ENCODE measurements around the gene UNC5B. TPM values are rescaled to one million over a fixed set of nuclear protein-coding genes. Genes with fewer than 3 reads are reported as not detected.

UNC5B gene
- total RNA-seq, 1 experiment from 2014 or later: 80.5 TPM

- CTCF ChIA-PET: interaction anchor here (0.6 to 1.4 kb wide), 4 partner anchors 12 to 1898 kb away, joined by 3 to 4 read pairs (median 4); no protein-coding TSS in a partner anchor
- DNase-seq (ENCODE audit: unreplicated experiment): no peak
- intact Hi-C loops (cut with micrococcal nuclease): no loop called here
- POLR2A ChIA-PET: interaction anchor here (0.9 to 2.3 kb wide), 2 partner anchors 14 to 53 kb away, joined by 4 to 6 read pairs; no protein-coding TSS in a partner anchor
- no peaks in the 10 kb centered on the region for H3K27me3 Mint-ChIP-seq (ENCODE audit: insufficient read depth, unreplicated experiment)
- no TSS peak for BruUV-seq (replicated peaks)
- H3K27ac Mint-ChIP-seq (ENCODE audit: low read depth, unreplicated experiment): no peak overlapping the region
- H3K4me1 Mint-ChIP-seq (ENCODE audit: insufficient read depth, unreplicated experiment): no peaks in the 10 kb centered on the region
- H3K36me3 Mint-ChIP-seq (ENCODE audit: insufficient read depth, unreplicated experiment): no peaks in the 10 kb centered on the region
- H3K4me3 Mint-ChIP-seq (ENCODE audit: unreplicated experiment): no peak overlapping the region
- no peak for TF ChIP-seq CTCF (IDR thresholded peaks at IDR 0.05; ENCODE audit: unreplicated experiment)
- no peaks in the 10 kb centered on the region for H3K9me3 Mint-ChIP-seq (ENCODE audit: unreplicated experiment)
These were observed 112.4 kb downstream of the UNC5B start for GRCh38 chr10:71324743-71325142.

- POLR2A ChIA-PET: interaction anchor here (2.3 kb wide), 1 partner anchor 52 kb away, joined by 6 read pairs; no protein-coding TSS in a partner anchor
- CTCF ChIA-PET: interaction anchor here (0.6 to 1.4 kb wide), 5 partner anchors 10 to 1898 kb away, joined by 3 to 4 read pairs (median 4); no protein-coding TSS in a partner anchor
- intact Hi-C loops (cut with micrococcal nuclease): no loop called here
- Mint-ChIP-seq H3K27me3 (ENCODE audit: insufficient read depth, unreplicated experiment) (no peaks in the 10 kb centered on the region), H3K4me1 (ENCODE audit: insufficient read depth, unreplicated experiment) (no peaks in the 10 kb centered on the region), H3K36me3 (ENCODE audit: insufficient read depth, unreplicated experiment) (no peaks in the 10 kb centered on the region), H3K4me3 (ENCODE audit: unreplicated experiment) (no peak overlapping the region), H3K27ac (ENCODE audit: low read depth, unreplicated experiment) (no peak overlapping the region), H3K9me3 (ENCODE audit: unreplicated experiment) (no peaks in the 10 kb centered on the region)
- DNase-seq (ENCODE audit: unreplicated experiment): no peak
- no TSS peak for BruUV-seq (replicated peaks)
- no peak for TF ChIP-seq CTCF (IDR thresholded peaks at IDR 0.05; ENCODE audit: unreplicated experiment)
These were observed 112.9 kb downstream of the UNC5B start for GRCh38 chr10:71325267-71325666.

GRCh38 chr10:71326464-71326881 lies 114.1 kb downstream of the UNC5B start:
- no TSS peak for BruUV-seq (replicated peaks)
- ChIA-PET CTCF (interaction anchor here (0.6 to 1.2 kb wide), 2 partner anchors 12 to 976 kb away, joined by 3 read pairs; no protein-coding TSS in a partner anchor), POLR2A (interaction anchor here (2.3 kb wide), 1 partner anchor 51 kb away, joined by 6 read pairs; no protein-coding TSS in a partner anchor)
- Mint-ChIP-seq H3K4me1 (ENCODE audit: insufficient read depth, unreplicated experiment) (no peaks in the 10 kb centered on the region), H3K36me3 (ENCODE audit: insufficient read depth, unreplicated experiment) (no peaks in the 10 kb centered on the region), H3K27ac (ENCODE audit: low read depth, unreplicated experiment) (no peak overlapping the region), H3K4me3 (ENCODE audit: unreplicated experiment) (no peak overlapping the region), H3K9me3 (ENCODE audit: unreplicated experiment) (no peaks in the 10 kb centered on the region), H3K27me3 (ENCODE audit: insufficient read depth, unreplicated experiment) (no peaks in the 10 kb centered on the region)
- intact Hi-C loops (cut with micrococcal nuclease): no loop called here
- TF ChIP-seq CTCF (IDR thresholded peaks at IDR 0.05; ENCODE audit: unreplicated experiment): no peak
- DNase-seq (ENCODE audit: unreplicated experiment): no peak

GRCh38 chr10:71330789-71331404 lies 118.5 kb downstream of the UNC5B start:
- Mint-ChIP-seq H3K36me3 (ENCODE audit: insufficient read depth, unreplicated experiment) (peaks cover 6% of the 10 kb centered on the region), H3K9me3 (ENCODE audit: unreplicated experiment) (no peaks in the 10 kb centered on the region), H3K27ac (ENCODE audit: low read depth, unreplicated experiment) (no peak overlapping the region), H3K4me1 (ENCODE audit: insufficient read depth, unreplicated experiment) (peaks cover 22% of the 10 kb centered on the region), H3K4me3 (ENCODE audit: unreplicated experiment) (no peak overlapping the region), H3K27me3 (ENCODE audit: insufficient read depth, unreplicated experiment) (no peaks in the 10 kb centered on the region)
- CTCF ChIA-PET: interaction anchor here (0.7 to 3.1 kb wide), 5 partner anchors 11 to 239 kb away, joined by 3 to 19 read pairs (median 5); partner anchors contain the start of gene SLC29A3
- no TSS peak for BruUV-seq (replicated peaks)
- POLR2A ChIA-PET: interaction anchor here (0.6 to 1.4 kb wide), 3 partner anchors 18 to 730 kb away, joined by 3 to 5 read pairs (median 4); no protein-coding TSS in a partner anchor
- TF ChIP-seq CTCF (IDR thresholded peaks at IDR 0.05; ENCODE audit: unreplicated experiment): no peak
- no peak for DNase-seq (ENCODE audit: unreplicated experiment)
- intact Hi-C loops (cut with micrococcal nuclease): no loop called here

Measured in MCF 10A (cell line).